NB4 (cell line): ENCODE measurements around the gene STPG4.

ENCODE experiments used
- CTCF ChIP-seq: IDR thresholded peaks from one replicate; pipeline ENCODE4 v1.5.1; 2012; ENCODE audit warnings: low read depth, low read length
- MYC ChIP-seq: IDR thresholded peaks from 2 replicates; pipeline ENCODE4 v1.6.1; 2011; ENCODE audit warnings: low read depth, low read length
- POLR2A ChIP-seq: IDR thresholded peaks from 2 replicates; pipeline ENCODE4 v1.6.1; 2011; ENCODE audit warnings: mild to moderate bottlenecking; ENCODE audit not compliant: insufficient read length; ENCODE audit errors: extremely low read depth
- TF ChIP-seq, protein P1 (sequence below): IDR thresholded peaks from 2 replicates; pipeline ENCODE4 v1.6.1; 2011; ENCODE audit warnings: low read depth, low read length

DNA sequence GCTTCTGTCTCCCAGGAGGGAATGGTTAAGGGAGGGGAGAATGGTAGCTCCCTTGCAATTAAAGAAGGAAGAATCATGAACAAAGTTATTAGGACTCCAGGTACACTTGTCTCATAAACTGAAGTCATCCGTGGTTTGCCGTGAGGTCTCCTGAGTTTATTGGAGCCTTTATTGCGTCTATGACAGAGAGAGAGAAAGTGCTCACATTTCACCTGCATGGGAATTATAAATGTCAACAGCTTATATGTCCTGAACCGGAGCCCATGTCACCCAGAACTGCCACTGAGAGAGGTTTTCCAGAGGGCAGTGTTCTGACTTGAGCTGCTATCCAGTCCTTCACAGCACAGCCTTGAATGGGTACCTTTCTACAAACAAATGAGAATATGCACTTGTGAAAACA is 104.3 kb downstream of the STPG4 start:
- TF ChIP-seq CTCF, result no peak
- TF ChIP-seq, protein P1, sequence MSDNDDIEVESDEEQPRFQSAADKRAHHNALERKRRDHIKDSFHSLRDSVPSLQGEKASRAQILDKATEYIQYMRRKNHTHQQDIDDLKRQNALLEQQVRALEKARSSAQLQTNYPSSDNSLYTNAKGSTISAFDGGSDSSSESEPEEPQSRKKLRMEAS, result no peak
- TF ChIP-seq MYC, result no peak
- TF ChIP-seq POLR2A, result no peak
